Measurements from ENCODE around the gene OLIG1.

OLIG1 gene

GRCh38 chr21:33063907-33064622, 5.9 kb upstream of the OLIG1 start:
- DNase-seq: no peak

- DNase-seq: no peak
Observed at GRCh38 chr21:33064623-33065390, 5.1 kb upstream of the OLIG1 start.

DNA sequence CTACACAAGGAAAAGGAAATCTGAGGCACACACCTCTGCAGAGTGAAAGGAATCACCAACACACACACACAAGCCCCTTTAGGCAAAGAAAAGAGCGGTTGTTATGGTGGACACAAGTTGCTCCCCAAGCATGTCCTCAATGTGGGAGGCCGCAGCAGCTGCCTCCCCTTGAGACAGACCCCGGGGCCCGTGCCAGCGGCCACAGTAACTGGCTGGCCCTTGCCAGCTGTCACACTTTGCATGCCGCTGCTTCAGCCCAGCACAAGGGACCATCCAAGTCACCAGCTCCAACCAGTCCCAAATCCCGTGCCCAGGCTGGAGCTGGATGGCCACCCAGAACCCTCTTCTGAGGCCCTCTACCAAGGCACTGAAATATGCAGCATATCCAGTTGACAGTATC, 2.9 kb upstream of the OLIG1 start:
- DNase-seq: no peak

DNA sequence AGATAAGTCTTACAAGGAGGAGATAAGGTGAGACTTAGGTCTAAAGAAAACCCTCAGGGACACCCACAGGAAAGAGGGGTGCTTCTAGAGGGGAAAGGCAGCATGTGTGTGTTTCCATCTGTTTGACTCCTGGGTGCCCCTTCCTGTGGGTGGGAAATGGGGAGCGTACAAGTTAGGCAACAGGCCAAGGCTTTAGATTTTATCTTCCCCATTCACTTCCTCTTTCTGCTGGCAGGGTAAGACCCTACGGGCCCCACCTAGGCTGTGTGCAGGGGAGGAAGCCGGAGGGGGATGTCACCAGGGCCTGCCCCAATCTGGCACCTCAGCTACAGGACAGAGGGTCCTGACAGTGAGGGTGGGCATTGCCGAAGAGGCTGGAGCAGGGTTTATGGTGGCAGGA, 2.5 kb upstream of the OLIG1 start:
- DNase-seq: no peak

DNA sequence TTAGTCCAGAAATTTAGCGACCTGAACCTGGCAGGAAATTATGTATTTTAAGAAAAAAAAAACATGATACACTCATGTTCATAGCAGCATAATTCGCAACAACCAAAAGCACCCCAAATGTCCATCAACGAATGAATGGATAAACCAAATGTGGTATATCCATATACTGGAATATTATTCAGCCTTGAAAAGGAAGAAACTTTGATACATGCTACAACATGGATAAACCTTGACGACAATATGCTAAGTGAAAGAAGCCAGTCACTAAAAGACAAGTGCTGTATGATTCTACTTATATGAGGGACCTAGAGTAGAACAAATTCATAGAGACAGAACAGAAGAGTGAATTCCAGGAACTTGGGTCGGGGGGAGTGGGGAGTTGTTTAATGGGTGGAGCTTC, 698 bp upstream of the OLIG1 start:
- DNase-seq: no peak

DNA sequence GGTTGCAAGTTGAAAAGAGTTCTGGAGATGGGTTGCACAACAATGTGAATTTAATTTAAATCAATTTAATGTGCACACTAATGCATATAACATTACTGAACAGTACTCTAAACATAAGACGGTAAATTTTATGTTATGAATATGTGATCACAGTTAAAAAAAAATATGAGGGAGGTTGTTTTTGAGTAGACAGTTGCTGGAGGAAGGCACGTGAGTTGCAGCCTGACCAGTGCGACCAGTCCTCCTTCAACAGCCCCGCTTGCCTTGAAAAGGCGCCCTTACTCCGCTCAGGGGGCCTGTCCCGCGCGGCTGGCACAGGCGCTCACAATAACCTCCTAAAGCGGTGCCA, 322 bp upstream of the OLIG1 start:
- DNase-seq: no peak

DNA sequence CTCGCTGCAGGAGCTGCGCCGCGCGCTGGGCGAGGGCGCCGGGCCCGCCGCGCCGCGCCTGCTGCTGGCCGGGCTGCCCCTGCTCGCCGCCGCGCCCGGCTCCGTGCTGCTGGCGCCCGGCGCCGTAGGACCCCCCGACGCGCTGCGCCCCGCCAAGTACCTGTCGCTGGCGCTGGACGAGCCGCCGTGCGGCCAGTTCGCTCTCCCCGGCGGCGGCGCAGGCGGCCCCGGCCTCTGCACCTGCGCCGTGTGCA, 730 bp downstream of the OLIG1 start:
- DNase-seq: no peak

- DNase-seq: no peak
Observed at GRCh38 chr21:33070998-33071769, 1.2 kb downstream of the OLIG1 start.

GRCh38 chr21:33071770-33072306, 1.9 kb downstream of the OLIG1 start:
- no peak for DNase-seq

- DNase-seq: no peak
Observed at GRCh38 chr21:33073636-33074035, 3.7 kb downstream of the OLIG1 start.

DNA sequence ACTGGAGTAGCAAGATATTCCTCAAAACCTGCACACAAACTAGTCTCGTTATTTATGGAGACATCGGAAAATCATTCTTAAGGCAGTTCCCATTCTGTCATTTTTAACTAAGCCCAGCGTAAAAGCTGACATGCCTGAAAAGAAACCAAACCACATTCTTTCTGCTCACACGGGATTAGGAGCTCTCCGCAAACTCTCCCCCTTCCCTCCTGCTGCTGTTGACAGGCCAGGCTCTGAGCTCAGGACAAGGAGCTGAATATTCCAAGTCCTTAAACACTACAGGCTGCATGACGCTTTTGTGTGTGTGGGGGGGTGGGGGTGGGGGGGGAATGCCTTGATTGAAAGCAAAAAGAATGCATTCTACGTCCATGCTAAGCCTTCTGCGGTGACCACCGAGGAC, 5.2 kb downstream of the OLIG1 start:
- no peak for DNase-seq

DNA sequence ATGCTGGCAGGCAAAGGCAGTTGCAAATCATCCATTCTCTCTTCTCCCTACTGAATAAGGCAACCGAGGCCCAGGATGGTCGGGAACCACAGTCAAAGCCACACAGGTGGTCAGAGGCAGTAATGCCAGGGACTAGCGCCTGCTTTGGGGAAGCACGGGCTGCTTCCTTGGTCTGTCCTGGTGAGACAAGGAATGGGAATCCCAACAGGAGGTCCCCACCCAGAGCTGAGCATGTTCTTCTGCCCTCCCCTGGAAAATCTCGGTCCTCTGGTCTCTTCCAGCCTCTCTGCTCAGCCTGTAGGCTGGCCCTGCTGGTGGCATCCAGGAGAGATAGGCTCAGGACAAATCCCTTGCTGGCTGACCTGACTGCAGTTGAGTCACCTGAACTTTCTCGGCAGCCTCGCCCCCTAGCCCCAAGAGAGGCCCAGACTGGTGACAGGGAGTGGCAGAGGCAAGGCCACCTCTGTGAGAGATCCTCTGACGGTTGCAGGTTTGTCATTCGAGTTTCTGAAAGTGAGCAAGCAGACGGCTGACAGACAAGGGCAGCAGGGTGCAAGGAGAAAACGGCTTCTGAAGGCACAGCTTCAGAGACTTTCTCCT, 5.8 kb downstream of the OLIG1 start:
- DNase-seq: no peak

DNA sequence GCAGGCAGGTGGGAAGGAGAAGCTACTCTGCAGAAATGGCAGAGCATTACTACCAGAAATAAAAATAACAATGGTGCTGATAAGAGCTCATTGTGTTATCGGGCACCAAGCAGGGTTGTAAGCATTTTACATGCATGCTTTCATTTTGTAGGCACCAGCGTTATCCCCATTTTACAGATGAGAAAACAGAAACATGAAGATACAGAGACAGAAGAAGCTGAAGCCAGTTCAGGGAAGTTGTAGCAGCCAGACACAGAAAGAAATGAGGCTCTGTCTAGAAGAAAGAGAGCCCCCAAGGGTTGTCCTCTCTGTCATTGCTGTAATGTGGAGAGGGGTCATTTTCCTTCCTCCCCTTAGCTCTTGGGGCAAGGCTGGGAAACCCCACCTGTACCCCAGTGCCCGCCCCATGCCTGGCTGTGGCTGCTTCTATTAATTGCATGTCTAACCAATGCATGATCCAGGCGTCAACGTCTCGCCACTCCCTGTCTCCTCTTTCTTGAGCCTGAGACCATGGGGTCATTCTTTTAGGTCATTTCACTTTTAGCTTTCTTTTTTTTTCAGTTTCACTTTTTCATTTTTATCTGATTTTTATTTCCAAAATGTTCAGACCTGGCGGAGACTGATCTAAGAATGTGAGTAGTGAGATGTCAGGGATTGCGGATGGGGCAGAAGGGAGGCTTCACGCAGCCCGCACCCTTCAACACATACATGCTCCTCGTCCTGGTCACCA, 6.8 kb downstream of the OLIG1 start:
- no peak for DNase-seq

DNA sequence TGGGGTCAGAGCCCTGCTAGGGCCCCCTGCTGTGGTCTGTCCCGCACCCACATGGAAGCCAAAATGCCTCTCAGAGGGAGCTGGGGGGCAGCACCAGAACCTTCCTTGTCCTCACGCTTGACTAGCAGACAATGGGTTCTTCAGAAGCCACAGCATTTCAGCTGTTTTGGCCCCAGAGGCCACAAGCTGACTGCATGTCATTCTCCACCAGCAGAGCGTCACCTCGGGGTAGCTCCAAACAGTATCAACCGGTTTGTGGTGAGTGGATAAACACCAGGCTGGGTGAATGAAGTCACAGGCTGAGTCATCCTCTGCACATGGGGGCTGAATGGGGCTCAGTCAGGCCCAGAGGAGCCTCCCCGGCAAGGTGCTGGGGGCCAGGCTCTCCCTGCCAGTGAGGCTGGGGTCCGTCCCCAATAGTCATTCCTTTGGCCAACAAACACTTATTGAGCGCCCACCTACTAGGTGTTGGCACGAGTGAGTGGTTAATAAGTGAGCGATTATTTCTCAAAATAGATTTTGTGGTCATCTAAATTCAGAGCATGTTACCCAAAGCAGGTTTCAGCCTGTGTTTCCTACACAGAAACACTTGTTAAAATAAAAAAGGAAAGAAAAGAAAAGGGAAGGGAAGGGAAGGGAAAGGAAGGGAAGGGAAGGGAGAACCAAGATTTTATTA, 9.1 kb downstream of the OLIG1 start:
- no peak for DNase-seq

- DNase-seq: no peak
Observed at GRCh38 chr21:33080376-33080775, 10.4 kb downstream of the OLIG1 start.

DNA sequence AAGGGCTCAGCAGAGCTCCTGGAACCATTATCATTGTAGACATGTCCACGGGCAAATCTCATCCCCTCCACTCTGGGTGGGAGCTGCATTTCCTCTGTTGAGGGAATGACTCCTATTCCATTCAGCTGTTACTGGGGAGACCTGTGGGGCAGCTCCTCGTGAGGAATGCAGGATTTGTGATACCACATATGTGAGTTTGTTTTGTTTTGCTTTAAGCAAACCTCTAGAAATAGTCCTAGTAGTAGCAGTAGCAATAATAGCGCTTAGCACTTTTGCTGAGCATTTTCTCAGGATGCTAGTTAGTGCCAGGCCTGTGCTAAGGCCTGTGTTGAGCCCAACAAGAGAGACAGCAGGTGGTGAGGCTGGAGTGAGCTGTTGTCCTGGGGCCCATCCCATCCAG, 10.8 kb downstream of the OLIG1 start:
- no peak for DNase-seq

- no peak for DNase-seq
Observed at GRCh38 chr21:33088384-33088783, 18.4 kb downstream of the OLIG1 start.

DNA sequence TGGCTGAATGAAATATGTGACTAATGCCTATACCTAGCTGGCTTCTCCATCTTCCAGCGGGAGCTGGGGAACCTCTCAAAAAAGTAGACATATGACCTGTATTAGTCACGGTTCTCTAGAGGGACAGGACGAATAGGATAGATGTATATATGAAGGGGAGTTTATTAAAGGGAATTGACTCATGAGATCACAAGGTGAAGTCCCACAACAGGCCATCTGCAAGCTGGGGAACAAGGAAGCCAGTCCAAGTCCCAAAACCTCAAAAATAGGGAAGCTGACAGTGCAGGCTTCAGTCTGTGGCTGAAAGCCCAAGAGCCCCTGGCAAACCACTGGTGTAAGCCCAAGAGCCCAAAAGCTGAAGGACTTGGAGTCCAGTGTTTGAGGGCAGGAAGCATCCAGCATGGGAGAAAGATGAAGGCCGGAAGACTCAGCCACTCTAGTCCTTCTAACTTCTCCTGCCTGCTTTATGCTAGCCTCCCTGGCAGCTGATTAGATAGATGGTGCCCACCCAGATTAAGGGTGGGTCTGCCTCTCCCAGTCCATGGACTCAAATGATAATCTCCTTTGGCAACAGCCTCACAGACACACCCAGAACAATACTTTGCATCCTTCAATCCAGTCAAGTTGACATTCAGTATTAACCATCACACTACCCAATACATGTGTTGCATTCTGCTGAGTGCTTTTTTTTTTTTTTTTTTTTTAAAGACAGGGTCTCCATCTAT, 19.6 kb downstream of the OLIG1 start:
- no peak for DNase-seq

DNA sequence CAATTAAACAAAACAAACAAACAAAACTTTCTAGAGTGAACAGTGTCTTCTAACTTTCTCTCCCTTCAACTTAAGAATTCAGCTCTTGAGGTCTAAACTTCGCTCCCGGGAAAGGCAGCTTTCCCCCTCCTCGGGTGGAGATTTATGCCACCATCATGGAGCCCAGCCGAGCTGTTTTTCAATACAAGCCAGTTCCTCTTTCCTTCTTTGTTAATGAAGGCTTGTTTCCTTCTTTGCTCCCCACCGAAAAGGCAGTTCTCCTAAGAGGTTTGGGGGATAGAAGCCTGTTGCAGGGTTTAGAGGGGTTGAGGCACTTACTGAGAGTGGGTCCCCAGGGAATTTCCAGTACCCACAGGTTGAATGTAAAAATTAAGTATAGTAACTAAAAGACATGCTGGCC, 26.5 kb downstream of the OLIG1 start:
- DNase-seq: no peak

DNA sequence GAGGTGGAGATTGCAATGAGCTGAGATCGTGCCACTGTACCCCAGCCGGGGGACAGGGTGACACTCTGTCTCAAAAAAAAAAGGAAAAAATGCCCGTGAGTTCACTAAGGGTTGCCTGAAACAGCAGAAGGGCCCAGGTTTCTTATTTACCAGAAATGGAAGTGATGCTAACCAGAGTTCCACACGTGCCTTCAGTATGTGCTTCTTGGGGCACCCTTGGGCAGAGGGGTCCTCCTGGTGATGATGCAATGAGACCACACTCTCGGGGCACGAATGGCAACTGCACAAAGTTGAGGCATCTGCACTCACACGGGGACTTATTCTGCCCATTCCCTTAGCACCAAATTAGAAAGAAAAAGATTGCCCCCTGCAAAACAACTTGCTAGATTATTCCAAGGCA, 29.2 kb downstream of the OLIG1 start:
- DNase-seq: no peak

GRCh38 chr21:33101300-33101911, 31.5 kb downstream of the OLIG1 start:
- no peak for DNase-seq
